GM10248 (cell line): Measurements from ENCODE around the gene ANTXR1.

Experiments used
- CTCF ChIA-PET: fragments of 300-600 bp; sonication (Branson Sonifier 250); formaldehyde crosslinking; extraction: SDS; loops from one replicate; lab custom pipeline; 2021; ENCODE audit warnings: antibody characterized with exemption; lab: Yijun Ruan, JAX
- POLR2A ChIA-PET: fragments of 350-650 bp; sonication (Branson Sonifier 250); formaldehyde crosslinking; extraction: SDS; loops from one replicate; lab custom pipeline; 2020; ENCODE audit warnings: antibody characterized with exemption; lab: Yijun Ruan, JAX
- DNase-seq: peaks from one replicate; pipeline ENCODE4 v3.0.0; 2012; ENCODE audit errors: extremely low spot score
- TF ChIP-seq, protein P1 (sequence below): IDR thresholded peaks from 2 replicates; pipeline ENCODE4 v1.5.1; 2012; ENCODE audit warnings: mild to moderate bottlenecking, low read depth; ENCODE audit errors: extremely low read depth, missing control alignments, control extremely low read depth

The ANTXR1 gene

DNA sequence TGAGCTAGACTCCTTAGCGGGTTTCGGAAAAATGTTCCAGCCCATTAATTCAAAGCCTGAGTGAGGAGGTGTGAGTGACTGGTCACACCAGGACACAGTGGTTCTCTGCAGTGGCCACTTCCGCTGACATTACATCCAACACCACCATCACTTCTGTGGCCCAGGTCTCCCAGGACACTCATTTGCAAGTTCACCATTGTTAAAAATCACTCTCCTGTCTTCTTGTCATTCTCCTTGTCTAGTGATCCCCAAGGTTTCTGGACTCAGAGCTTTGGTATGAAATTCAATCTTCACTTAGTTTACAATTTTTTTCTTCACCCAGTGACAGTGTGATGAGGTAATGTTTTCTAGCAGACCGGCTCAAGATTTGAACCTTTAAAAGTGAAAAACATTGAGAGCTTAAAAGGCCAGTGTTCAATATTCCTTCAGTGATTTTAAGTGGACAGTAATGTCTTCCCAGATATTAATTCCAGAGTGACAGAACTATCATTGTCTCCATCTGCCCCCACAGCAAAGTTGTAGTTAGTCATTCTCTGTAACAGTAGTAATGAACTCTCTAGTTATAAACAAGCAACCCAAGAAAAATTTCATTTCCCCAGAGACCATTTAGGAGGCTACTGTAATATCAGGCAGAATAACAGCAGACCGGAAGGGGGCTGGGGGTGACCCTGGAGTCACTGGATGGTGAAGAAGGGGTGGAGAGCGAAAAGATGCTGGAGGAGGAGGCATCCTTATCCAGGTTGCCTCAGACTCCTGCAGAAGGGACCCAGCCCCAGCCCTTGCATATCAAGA lies 209.2 kb downstream of the ANTXR1 start:
- ChIA-PET POLR2A (no interaction called here), CTCF (interaction anchor here (1.2 to 1.4 kb wide), 2 partner anchors 17 to 50 kb away, joined by 3 read pairs; no protein-coding TSS in a partner anchor)
- TF ChIP-seq, protein P1, sequence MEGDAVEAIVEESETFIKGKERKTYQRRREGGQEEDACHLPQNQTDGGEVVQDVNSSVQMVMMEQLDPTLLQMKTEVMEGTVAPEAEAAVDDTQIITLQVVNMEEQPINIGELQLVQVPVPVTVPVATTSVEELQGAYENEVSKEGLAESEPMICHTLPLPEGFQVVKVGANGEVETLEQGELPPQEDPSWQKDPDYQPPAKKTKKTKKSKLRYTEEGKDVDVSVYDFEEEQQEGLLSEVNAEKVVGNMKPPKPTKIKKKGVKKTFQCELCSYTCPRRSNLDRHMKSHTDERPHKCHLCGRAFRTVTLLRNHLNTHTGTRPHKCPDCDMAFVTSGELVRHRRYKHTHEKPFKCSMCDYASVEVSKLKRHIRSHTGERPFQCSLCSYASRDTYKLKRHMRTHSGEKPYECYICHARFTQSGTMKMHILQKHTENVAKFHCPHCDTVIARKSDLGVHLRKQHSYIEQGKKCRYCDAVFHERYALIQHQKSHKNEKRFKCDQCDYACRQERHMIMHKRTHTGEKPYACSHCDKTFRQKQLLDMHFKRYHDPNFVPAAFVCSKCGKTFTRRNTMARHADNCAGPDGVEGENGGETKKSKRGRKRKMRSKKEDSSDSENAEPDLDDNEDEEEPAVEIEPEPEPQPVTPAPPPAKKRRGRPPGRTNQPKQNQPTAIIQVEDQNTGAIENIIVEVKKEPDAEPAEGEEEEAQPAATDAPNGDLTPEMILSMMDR, result no peak
- no peak for DNase-seq

DNA sequence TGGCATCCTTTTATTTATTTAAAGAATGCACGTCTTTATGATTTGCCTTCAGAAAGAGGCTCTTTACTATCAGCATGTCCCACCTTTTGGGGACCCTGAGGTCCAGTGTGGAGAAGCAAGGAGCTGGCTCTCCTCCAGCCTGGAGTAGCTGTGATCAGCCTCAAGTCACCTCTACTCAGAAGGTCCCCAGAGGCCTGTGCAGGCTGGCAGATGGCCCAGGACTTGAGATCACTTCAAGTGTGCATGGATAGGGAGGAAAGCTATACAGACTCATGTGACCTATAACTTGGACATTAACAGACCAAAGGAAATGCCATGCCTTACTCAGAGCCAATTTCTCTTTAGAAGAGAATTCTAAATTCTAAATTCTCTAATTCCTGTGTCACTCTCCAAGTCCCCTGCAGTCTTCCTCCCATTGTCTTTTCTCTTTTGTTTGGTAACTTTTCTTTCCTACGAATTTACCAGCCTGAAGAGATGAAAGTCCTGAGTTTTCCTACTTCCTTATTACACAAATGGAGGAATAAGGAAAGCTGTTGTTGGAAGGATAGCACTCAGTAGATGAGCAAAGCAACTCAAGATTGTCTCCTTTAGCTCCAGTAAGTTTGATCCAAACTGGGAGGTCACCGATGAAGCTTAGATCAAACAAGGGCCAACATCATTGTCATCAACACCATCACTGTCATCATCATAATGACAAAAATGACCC lies 210.1 kb downstream of the ANTXR1 start:
- TF ChIP-seq, protein P1, result no peak
- no peak for DNase-seq
- ChIA-PET POLR2A (no interaction called here), CTCF (no interaction called here)

DNA sequence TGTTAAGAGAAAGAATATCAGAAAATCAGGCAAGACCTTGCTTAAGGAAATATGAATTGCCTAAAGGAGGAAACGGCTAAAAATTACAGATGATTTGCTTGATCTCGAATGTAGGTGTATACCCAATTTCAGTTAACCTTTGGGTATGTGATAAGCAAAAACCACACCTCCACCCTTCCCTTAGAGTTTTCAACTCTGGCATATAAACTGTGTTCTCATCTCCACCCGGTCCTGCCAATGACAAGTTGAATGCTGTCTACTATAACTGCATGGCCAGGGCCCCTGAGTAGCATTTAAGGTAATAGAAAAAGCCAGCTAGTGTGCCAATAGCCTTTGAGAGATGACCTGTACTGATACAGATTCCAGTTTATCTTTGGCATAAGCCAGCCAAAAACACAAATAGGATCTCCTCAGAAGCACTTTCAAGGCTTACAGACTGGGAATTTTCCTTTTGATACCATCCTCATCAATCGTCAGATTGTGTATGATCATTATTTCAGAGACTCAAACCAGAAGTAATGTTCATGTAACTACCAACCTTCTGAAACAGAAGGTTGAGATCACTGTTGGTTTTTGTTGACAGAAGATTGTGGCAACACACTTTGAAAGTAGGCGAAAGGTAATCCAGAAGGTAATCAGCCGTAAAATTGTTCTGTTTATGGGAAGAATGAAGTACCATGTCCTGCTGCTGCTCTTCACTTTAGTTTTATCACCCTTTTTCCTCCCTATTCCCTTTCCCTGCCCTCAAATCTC lies 211.0 kb downstream of the ANTXR1 start:
- DNase-seq, result no peak
- ChIA-PET POLR2A (no interaction called here), CTCF (no interaction called here)
- TF ChIP-seq, protein P1, result no peak

DNA sequence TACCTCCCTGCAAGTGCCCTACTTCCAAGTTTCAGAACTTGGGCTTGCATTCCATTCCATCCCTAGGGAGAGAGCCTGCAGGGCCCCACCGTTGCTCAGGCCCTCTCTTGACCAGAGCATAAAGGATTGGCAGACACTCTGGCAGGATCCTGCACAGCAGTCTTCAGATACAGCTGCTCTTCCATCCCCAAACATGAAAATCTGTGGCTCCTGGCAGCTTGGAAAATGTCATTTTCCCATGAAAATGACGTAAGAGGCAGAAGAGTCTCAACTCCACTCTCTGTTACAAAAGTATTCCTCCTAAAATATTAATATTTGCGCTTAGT lies 211.5 kb downstream of the ANTXR1 start:
- TF ChIP-seq, protein P1, result no peak
- CTCF ChIA-PET, result no interaction called here
- POLR2A ChIA-PET, result no interaction called here
- no peak for DNase-seq

DNA sequence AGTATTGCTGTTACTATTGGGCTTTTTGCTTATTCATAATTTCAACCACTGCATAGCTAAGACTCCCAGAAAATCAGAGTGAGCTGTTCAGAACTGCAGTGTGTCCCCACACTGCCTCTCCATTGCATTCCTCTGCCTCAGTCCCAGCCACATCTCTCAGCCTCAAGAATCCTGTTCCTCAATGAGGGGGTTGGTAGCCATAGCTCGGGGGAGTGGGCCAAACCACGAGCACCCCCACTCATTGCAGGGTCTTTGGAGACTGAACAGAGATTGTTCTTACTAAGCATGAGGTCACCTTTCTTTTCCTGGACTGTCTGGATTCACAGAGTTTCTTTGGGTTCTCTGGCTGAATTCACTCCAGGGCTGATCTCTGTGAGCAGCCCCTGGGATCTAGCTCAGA lies 213.0 kb downstream of the ANTXR1 start:
- TF ChIP-seq, protein P1, result no peak
- DNase-seq, result no peak
- POLR2A ChIA-PET, result no interaction called here
- CTCF ChIA-PET, result interaction anchor here (1.3 kb wide), 1 partner anchor 8 kb away, joined by 3 read pairs; no protein-coding TSS in a partner anchor

DNA sequence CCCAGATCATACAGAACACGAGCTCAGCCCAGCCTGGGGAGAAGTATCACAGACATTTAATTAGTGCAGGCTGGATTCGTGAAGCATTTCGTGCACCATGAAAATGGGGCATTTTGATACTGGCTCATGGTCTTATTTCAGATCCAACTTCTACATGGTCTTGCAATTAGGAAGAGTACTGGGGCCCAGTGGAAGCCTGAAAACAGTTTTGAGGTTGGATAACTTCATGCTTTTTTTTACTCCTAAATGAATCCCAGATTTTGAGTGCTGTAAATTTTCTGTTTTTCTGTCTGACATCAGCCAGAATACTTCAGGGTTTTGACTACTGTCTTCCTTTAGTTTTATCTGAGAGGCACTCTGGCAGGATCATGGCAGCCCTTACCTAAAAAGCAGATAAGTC lies 213.9 kb downstream of the ANTXR1 start:
- DNase-seq, result no peak
- ChIA-PET CTCF (interaction anchor here (0.8 to 1.3 kb wide), 2 partner anchors 9 to 41 kb away, joined by 3 read pairs; no protein-coding TSS in a partner anchor), POLR2A (no interaction called here)
- TF ChIP-seq, protein P1, result no peak
